ENCODE results near the gene GFRA1.
A peak's percentile ranks its signal among the peaks of the same experiment; 100 is the strongest.

GFRA1 gene, protein sequence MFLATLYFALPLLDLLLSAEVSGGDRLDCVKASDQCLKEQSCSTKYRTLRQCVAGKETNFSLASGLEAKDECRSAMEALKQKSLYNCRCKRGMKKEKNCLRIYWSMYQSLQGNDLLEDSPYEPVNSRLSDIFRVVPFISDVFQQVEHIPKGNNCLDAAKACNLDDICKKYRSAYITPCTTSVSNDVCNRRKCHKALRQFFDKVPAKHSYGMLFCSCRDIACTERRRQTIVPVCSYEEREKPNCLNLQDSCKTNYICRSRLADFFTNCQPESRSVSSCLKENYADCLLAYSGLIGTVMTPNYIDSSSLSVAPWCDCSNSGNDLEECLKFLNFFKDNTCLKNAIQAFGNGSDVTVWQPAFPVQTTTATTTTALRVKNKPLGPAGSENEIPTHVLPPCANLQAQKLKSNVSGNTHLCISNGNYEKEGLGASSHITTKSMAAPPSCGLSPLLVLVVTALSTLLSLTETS

GRCh38 chr10:116272440-116273283, at the start of gene GFRA1:
TSS of gene GFRA1 (minus strand) at chr10:116273206. CDS start at chr10:116272029, 1,177 bp downstream.
- TF ChIP-seq GATA2 (IDR thresholded peaks at IDR 0.05; ENCODE audit: low read depth, low read length) (no peak), GATA3 (IDR thresholded peaks at IDR 0.05; ENCODE audit: low read depth, low read length) (no peak)

DNA sequence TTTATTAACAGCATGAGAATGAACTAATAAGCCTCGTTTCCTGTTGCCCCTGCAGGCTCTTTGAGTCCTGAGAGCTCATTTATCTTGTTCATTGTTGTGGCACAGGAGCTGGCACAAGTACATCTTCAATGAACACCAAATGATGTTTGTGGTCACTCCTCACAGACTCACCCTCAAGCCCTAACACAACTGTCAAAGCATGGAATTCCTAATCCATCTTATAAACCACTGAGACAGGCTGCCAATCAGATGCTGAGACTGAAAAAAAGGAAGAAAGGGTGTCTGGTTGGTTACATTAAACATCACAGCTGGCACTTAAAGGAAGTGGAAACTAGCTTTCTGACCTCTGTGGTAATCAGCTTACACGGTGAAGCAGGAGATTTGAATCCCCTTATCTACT, 43.5 kb upstream of the GFRA1 start:
- TF ChIP-seq GATA2 (IDR thresholded peaks at IDR 0.05; ENCODE audit: low read depth, low read length), result no peak
- TF ChIP-seq GATA3 (IDR thresholded peaks at IDR 0.05; ENCODE audit: low read depth, low read length), result no peak

- TF ChIP-seq GATA2 (IDR thresholded peaks at IDR 0.05; ENCODE audit: low read depth, low read length) (peak; percentile 71), GATA3 (IDR thresholded peaks at IDR 0.05; ENCODE audit: low read depth, low read length) (peak; percentile 46; the same call in 1 of the 2 replicates)
Measured at GRCh38 chr10:116312548-116312947, 39.5 kb upstream of the GFRA1 start.

GRCh38 chr10:116311706-116312490, 38.9 kb upstream of the GFRA1 start:
- TF ChIP-seq GATA2 (IDR thresholded peaks at IDR 0.05; ENCODE audit: low read depth, low read length) (no peak), GATA3 (IDR thresholded peaks at IDR 0.05; ENCODE audit: low read depth, low read length) (no peak)

DNA sequence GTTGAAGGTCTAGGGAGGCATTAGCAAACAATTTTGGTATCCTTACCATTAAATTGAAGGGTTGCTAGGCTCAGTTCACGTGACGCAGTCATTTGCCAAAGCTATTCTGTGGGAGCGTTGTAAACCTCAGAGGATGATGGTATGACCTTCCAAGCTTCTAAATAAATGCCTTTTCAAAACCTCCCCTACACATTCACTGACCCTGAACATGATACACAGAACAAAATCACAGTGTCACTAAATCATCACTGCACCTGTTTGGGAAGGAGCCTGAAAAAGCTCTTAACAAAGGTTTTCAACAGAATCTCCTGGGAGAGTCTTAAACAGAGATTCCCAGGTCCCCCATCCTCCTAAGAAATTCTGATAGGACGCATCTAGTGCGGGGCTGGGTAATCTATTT, 38.0 kb upstream of the GFRA1 start:
- TF ChIP-seq GATA3 (IDR thresholded peaks at IDR 0.05; ENCODE audit: low read depth, low read length), result no peak

DNA sequence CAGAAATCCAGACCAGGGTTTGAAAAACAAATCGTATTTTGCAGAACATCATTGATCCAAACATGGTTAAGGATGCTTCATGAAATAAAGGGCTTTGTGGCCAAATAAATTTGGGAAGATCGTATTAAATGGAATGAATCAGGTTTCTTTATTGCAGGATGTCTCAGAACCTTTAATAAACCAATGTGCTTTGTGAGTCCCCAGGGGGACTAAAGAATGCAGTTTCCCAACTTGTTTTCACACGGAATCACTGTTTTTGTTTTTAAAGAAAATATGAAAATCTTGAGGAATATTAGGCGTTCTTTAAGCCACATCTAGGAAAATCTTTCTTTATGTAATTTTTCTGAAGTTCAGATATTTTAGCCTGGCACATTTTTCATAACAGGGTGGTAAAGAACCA, 34.4 kb upstream of the GFRA1 start:
- no peak for TF ChIP-seq GATA3 (IDR thresholded peaks at IDR 0.05; ENCODE audit: low read depth, low read length)
- no peak for TF ChIP-seq GATA2 (IDR thresholded peaks at IDR 0.05; ENCODE audit: low read depth, low read length)

GRCh38 chr10:116306847-116307246, 33.8 kb upstream of the GFRA1 start:
- no peak for TF ChIP-seq GATA2 (IDR thresholded peaks at IDR 0.05; ENCODE audit: low read depth, low read length)
- TF ChIP-seq GATA3 (IDR thresholded peaks at IDR 0.05; ENCODE audit: low read depth, low read length), result no peak

DNA sequence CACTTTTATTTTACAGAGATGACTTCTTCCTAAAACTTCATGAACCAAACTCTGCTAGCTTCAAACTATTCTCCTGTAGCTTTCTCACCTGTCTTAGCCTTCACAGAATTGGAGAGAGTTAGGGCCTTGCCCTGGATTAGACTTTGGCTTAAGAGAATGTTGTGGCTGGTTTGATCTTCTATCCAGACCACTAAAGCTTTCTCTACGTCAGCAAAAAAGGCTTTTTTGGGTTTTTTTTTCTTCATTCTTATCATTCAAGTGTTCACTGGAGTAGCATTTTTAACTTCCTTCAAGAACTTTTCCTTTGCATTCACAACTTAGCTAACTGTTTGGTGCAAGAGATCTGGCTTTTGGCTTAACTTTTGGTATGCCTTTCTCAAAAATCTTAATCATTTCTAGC, 31.9 kb upstream of the GFRA1 start:
- TF ChIP-seq GATA3 (IDR thresholded peaks at IDR 0.05; ENCODE audit: low read depth, low read length) (no peak), GATA2 (IDR thresholded peaks at IDR 0.05; ENCODE audit: low read depth, low read length) (no peak)

GRCh38 chr10:116300542-116300941, 27.5 kb upstream of the GFRA1 start:
- TF ChIP-seq GATA3 (IDR thresholded peaks at IDR 0.05; ENCODE audit: low read depth, low read length) (no peak), GATA2 (IDR thresholded peaks at IDR 0.05; ENCODE audit: low read depth, low read length) (no peak)

DNA sequence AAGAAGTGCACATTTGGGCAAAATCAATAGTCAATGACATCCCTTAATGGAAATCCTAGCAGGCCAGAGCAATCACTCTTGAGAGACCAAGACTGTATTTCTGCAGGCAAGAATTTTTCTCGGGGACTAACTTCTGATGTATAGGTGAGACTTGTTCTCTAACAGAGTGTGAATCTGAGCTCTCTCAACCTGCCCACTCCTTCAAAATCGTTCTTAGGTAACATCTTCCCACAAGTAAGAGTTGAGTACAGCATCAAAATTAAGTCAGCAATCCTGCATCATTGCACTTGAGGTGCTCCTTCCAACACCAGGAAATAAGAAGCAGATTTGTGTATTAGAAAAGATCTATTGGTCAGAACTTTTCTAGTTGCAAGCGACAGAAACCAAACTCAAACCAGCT, 25.6 kb upstream of the GFRA1 start:
- no peak for TF ChIP-seq GATA3 (IDR thresholded peaks at IDR 0.05; ENCODE audit: low read depth, low read length)
- TF ChIP-seq GATA2 (IDR thresholded peaks at IDR 0.05; ENCODE audit: low read depth, low read length), result no peak

- TF ChIP-seq GATA2 (IDR thresholded peaks at IDR 0.05; ENCODE audit: low read depth, low read length) (no peak), GATA3 (IDR thresholded peaks at IDR 0.05; ENCODE audit: low read depth, low read length) (no peak)
Measured at GRCh38 chr10:116296291-116296721, 23.3 kb upstream of the GFRA1 start.

GRCh38 chr10:116292493-116292892, 19.5 kb upstream of the GFRA1 start:
- no peak for TF ChIP-seq GATA2 (IDR thresholded peaks at IDR 0.05; ENCODE audit: low read depth, low read length)
- TF ChIP-seq GATA3 (IDR thresholded peaks at IDR 0.05; ENCODE audit: low read depth, low read length), result no peak

GRCh38 chr10:116289652-116290051, 16.6 kb upstream of the GFRA1 start:
- no peak for TF ChIP-seq GATA3 (IDR thresholded peaks at IDR 0.05; ENCODE audit: low read depth, low read length)
- no peak for TF ChIP-seq GATA2 (IDR thresholded peaks at IDR 0.05; ENCODE audit: low read depth, low read length)
